Measurements from ENCODE around the gene ICAM5. TPM values are rescaled to one million over a fixed set of nuclear protein-coding genes. Genes with fewer than 3 reads are reported as not detected.

Gene ICAM5
- total RNA-seq, 1 experiment from 2014 or later, result 8.0 TPM

DNA sequence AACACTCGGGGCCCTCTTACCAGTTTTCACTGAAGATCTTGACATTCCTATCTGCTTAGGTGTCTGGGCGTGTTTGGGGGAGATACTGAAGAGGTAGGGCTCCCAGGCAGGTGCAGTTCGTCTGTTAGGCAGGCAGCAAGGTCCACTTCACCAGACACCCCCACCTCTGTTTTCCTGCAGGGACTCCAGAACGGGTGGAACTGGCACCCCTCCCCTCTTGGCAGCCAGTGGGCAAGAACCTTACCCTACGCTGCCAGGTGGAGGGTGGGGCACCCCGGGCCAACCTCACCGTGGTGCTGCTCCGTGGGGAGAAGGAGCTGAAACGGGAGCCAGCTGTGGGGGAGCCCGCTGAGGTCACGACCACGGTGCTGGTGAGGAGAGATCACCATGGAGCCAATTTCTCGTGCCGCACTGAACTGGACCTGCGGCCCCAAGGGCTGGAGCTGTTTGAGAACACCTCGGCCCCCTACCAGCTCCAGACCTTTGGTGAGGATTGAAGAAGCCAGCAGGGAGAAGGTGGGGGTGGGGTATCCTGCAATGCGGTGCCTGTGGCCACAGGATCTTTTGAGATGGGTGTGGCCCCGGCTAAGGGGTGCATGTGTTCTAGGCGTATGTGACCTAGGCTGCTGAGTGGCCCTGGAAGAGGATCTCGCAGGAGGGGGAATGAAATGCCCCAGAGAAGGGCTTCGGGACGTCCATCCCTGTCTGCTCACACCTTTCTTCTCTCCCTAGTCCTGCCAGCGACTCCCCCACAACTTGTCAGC is 6.3 kb upstream of the ICAM5 start:
- DNase-seq (ENCODE audit: low spot score) (no peak), ATAC-seq (no peak)
- TF ChIP-seq, protein P1, sequence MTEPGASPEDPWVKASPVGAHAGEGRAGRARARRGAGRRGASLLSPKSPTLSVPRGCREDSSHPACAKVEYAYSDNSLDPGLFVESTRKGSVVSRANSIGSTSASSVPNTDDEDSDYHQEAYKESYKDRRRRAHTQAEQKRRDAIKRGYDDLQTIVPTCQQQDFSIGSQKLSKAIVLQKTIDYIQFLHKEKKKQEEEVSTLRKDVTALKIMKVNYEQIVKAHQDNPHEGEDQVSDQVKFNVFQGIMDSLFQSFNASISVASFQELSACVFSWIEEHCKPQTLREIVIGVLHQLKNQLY (CRISPR knock-in tag; IDR thresholded peaks at IDR 0.05), result no peak
- TF ChIP-seq, protein P2, sequence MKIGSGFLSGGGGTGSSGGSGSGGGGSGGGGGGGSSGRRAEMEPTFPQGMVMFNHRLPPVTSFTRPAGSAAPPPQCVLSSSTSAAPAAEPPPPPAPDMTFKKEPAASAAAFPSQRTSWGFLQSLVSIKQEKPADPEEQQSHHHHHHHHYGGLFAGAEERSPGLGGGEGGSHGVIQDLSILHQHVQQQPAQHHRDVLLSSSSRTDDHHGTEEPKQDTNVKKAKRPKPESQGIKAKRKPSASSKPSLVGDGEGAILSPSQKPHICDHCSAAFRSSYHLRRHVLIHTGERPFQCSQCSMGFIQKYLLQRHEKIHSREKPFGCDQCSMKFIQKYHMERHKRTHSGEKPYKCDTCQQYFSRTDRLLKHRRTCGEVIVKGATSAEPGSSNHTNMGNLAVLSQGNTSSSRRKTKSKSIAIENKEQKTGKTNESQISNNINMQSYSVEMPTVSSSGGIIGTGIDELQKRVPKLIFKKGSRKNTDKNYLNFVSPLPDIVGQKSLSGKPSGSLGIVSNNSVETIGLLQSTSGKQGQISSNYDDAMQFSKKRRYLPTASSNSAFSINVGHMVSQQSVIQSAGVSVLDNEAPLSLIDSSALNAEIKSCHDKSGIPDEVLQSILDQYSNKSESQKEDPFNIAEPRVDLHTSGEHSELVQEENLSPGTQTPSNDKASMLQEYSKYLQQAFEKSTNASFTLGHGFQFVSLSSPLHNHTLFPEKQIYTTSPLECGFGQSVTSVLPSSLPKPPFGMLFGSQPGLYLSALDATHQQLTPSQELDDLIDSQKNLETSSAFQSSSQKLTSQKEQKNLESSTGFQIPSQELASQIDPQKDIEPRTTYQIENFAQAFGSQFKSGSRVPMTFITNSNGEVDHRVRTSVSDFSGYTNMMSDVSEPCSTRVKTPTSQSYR (CRISPR knock-in tag; IDR thresholded peaks at IDR 0.05), result no peak
- TF ChIP-seq RELA (CRISPR knock-in tag; IDR thresholded peaks at IDR 0.05; ENCODE audit: borderline replicate concordance), result no peak
- TF ChIP-seq, protein P3, sequence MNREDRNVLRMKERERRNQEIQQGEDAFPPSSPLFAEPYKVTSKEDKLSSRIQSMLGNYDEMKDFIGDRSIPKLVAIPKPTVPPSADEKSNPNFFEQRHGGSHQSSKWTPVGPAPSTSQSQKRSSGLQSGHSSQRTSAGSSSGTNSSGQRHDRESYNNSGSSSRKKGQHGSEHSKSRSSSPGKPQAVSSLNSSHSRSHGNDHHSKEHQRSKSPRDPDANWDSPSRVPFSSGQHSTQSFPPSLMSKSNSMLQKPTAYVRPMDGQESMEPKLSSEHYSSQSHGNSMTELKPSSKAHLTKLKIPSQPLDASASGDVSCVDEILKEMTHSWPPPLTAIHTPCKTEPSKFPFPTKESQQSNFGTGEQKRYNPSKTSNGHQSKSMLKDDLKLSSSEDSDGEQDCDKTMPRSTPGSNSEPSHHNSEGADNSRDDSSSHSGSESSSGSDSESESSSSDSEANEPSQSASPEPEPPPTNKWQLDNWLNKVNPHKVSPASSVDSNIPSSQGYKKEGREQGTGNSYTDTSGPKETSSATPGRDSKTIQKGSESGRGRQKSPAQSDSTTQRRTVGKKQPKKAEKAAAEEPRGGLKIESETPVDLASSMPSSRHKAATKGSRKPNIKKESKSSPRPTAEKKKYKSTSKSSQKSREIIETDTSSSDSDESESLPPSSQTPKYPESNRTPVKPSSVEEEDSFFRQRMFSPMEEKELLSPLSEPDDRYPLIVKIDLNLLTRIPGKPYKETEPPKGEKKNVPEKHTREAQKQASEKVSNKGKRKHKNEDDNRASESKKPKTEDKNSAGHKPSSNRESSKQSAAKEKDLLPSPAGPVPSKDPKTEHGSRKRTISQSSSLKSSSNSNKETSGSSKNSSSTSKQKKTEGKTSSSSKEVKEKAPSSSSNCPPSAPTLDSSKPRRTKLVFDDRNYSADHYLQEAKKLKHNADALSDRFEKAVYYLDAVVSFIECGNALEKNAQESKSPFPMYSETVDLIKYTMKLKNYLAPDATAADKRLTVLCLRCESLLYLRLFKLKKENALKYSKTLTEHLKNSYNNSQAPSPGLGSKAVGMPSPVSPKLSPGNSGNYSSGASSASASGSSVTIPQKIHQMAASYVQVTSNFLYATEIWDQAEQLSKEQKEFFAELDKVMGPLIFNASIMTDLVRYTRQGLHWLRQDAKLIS (CRISPR knock-in tag; IDR thresholded peaks at IDR 0.05; ENCODE audit: borderline replicate concordance), result no peak
- TF ChIP-seq, protein P4, sequence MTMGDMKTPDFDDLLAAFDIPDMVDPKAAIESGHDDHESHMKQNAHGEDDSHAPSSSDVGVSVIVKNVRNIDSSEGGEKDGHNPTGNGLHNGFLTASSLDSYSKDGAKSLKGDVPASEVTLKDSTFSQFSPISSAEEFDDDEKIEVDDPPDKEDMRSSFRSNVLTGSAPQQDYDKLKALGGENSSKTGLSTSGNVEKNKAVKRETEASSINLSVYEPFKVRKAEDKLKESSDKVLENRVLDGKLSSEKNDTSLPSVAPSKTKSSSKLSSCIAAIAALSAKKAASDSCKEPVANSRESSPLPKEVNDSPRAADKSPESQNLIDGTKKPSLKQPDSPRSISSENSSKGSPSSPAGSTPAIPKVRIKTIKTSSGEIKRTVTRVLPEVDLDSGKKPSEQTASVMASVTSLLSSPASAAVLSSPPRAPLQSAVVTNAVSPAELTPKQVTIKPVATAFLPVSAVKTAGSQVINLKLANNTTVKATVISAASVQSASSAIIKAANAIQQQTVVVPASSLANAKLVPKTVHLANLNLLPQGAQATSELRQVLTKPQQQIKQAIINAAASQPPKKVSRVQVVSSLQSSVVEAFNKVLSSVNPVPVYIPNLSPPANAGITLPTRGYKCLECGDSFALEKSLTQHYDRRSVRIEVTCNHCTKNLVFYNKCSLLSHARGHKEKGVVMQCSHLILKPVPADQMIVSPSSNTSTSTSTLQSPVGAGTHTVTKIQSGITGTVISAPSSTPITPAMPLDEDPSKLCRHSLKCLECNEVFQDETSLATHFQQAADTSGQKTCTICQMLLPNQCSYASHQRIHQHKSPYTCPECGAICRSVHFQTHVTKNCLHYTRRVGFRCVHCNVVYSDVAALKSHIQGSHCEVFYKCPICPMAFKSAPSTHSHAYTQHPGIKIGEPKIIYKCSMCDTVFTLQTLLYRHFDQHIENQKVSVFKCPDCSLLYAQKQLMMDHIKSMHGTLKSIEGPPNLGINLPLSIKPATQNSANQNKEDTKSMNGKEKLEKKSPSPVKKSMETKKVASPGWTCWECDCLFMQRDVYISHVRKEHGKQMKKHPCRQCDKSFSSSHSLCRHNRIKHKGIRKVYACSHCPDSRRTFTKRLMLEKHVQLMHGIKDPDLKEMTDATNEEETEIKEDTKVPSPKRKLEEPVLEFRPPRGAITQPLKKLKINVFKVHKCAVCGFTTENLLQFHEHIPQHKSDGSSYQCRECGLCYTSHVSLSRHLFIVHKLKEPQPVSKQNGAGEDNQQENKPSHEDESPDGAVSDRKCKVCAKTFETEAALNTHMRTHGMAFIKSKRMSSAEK (CRISPR knock-in tag; IDR thresholded peaks at IDR 0.05; ENCODE audit: borderline replicate concordance), result no peak
- no peak for TF ChIP-seq ZNF317 (CRISPR knock-in tag; IDR thresholded peaks at IDR 0.05; ENCODE audit: borderline replicate concordance, low read depth)
- no peak for TF ChIP-seq FOXP1 (CRISPR knock-in tag; IDR thresholded peaks at IDR 0.05; ENCODE audit: borderline replicate concordance)
- no peak for TF ChIP-seq SMAD4 (CRISPR knock-in tag; IDR thresholded peaks at IDR 0.05)
- TF ChIP-seq, protein P5, sequence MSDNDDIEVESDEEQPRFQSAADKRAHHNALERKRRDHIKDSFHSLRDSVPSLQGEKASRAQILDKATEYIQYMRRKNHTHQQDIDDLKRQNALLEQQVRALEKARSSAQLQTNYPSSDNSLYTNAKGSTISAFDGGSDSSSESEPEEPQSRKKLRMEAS (CRISPR knock-in tag; IDR thresholded peaks at IDR 0.05), result no peak
- TF ChIP-seq NR2C2 (CRISPR knock-in tag; IDR thresholded peaks at IDR 0.05), result no peak
- peaks cover 29% of the 10 kb centered on the region for H3K27me3 Mint-ChIP-seq (ENCODE audit: low read depth)
- peaks cover 12% of the 10 kb centered on the region for H3K4me1 Mint-ChIP-seq
- no peaks in the 10 kb centered on the region for H3K9me3 Mint-ChIP-seq
- no peaks in the 10 kb centered on the region; the same call in 1 of the 2 replicates for H3K36me3 Mint-ChIP-seq
- no peak overlapping the region; the same call in 1 of the 2 replicates for H3K27ac Mint-ChIP-seq
- no peak overlapping the region for H3K4me3 Mint-ChIP-seq
- POLR2A ChIA-PET, result no interaction called here
- CTCF ChIA-PET, result interaction anchor here (0.7 to 1.2 kb wide), 2 partner anchors 24 to 78 kb away, joined by 3 read pairs; no protein-coding TSS in a partner anchor

All from WTC11 (cell line).